Tibial artery (tissue), 4 donors: ENCODE measurements around the gene BANP.

Source experiments
- DNase-seq, 2 donors: peaks; one replicate each; pipeline ENCODE4 v3.0.0-alpha.2; 2019
- H3K27ac ChIP-seq, 2 donors: fragments of 200-600 bp; sonication (generic) in 1 of 2; 1 replicate in 1 of 2; 2 replicates in 1 of 2; pipeline ENCODE4 v1.5.1; 2018 to 2019; ENCODE audit warnings: mild to moderate bottlenecking in 1 of 2
- H3K27me3 ChIP-seq, 2 donors: fragments of 200-600 bp; sonication (generic) in 1 of 2; one replicate each; pipeline versions ENCODE4 v1.5.1 to v1.6.0; 2016 to 2019
- H3K36me3 ChIP-seq, 3 donors: fragments of 200-600 bp; sonication (generic) in 2 of 3; one replicate each; pipeline ENCODE4 v1.5.1; 2016 to 2019; ENCODE audit warnings: mild to moderate bottlenecking in 2 of 3
- H3K4me1 ChIP-seq, 4 donors: fragments of 200-600 bp; sonication (generic) in 2 of 4; 1 replicate in 3 of 4; 2 replicates in 1 of 4; pipeline ENCODE4 v1.5.1; 2016 to 2019
- H3K4me3 ChIP-seq, 2 donors: fragments of 200-600 bp; sonication (generic) in 1 of 2; 1 replicate in 1 of 2; 2 replicates in 1 of 2; pipeline ENCODE4 v1.5.1; 2018 to 2019; ENCODE audit warnings: mild to moderate bottlenecking in 2 of 2
- H3K9me3 ChIP-seq, 3 donors: fragments of 200-600 bp; sonication (generic) in 1 of 3; one replicate each; pipeline ENCODE4 v1.5.1; 2016 to 2019
- CTCF ChIP-seq, 2 experiments: fragments of 200-600 bp in 1 of 2; fragments of 450-650 bp in 1 of 2; IDR thresholded peaks; one replicate each; pipeline ENCODE4 v1.5.1; 2017 to 2019; ENCODE audit warnings: antibody characterized with exemption in 2 of 2, mild to moderate bottlenecking in 1 of 2, moderate library complexity in 1 of 2
- intact Hi-C: fragments of 100-400 bp; cut with DNase I; formaldehyde crosslinking; loops from one replicate; pipeline ENCODE4 v1.15.0; 2023; ENCODE audit warnings: low total_unique reads

Gene BANP

DNA sequence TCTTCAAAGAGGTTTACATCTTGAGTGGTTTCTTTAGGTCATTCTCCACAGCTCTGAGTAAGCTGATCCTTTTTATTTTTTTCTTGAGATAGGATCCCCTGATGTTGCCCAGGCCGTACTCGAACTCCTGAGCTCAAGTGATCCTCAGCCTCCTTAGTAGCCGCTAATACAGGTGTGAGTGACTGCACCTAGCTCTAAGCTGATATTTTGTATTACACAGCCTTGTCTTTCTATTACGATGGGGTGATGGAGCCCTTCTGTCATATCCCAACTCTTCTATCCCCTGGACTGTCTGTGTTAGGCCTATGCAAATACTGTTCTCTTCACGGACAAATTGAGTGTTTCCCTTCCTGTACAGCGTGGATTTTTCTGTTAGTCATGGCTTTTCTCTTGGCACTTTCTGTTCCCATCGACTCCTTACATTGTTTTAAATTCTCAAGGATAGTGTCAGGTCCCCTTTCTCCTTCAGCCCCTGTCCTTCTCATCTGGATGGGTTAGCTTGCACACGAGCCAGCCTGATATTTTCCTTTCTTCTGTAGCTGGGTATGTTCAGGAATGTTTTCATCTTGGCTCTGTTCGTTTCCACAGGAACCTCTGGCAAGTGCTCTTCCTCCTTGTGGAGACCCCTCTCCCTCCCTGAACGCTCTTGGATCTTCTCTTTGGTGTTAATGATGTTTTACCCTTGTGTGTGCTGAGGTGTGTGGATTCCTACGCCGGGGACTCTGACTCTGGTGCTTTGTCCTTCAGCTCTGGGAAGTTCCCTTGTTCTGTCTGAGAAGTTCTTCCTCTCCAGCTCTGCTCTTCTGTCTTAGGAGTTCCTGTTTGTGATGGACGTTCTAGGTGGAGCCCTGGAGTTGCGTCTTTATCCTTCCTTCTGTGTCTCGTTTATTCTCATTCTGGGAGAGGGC lies 2.3 kb downstream of the BANP start:
- H3K27ac ChIP-seq: peak overlapping the region in 1 of 2 donors; percentile 10
- H3K4me3 ChIP-seq: no peak overlapping the region
- peaks cover 0 to 47% (median 27%) of the 10 kb centered on the region in 4 donors for H3K4me1 ChIP-seq
- H3K27me3 ChIP-seq: no peaks in the 10 kb centered on the region
- H3K36me3 ChIP-seq: peaks cover 0 to 14% (median 0%) of the 10 kb centered on the region in 3 donors
- TF ChIP-seq CTCF (IDR thresholded peaks at IDR 0.05): no peak
- no peak for DNase-seq
- H3K9me3 ChIP-seq: no peaks in the 10 kb centered on the region
- intact Hi-C loops: no loop called here

GRCh38 chr16:87954361-87954760 lies 3.1 kb downstream of the BANP start:
- no peaks in the 10 kb centered on the region for H3K9me3 ChIP-seq
- no peaks in the 10 kb centered on the region for H3K27me3 ChIP-seq
- H3K4me1 ChIP-seq: peaks cover 0 to 47% (median 27%) of the 10 kb centered on the region in 4 donors
- no peak overlapping the region for H3K4me3 ChIP-seq
- peak overlapping the region in 1 of 2 donors; percentile 9 for H3K27ac ChIP-seq
- DNase-seq: peak in 1 of 2 donors; percentile 43
- intact Hi-C loops: no loop called here
- peaks cover 0 to 14% (median 0%) of the 10 kb centered on the region in 3 donors for H3K36me3 ChIP-seq
- TF ChIP-seq CTCF (IDR thresholded peaks at IDR 0.05): no peak

DNA sequence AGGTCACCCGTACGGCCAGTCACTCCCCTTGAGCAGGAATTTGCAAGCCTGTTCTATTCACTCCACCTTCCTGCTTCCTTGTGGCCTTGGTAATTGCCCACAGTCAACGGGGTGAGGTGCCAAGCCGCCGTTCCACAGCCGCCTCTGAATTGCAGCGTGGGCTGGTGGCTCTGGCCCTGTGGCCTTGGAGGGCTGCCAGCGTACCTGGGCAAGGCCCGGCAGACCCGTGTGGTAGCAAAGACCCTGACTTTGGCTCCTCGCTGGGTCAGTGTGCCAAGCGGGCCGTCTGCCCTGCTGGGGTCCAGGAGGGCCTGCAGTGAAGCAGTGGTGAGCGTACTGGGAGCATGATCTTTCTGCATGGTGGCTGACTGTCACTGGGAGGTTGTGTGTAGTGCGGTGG lies 3.6 kb downstream of the BANP start:
- H3K36me3 ChIP-seq: peaks cover 0 to 14% (median 0%) of the 10 kb centered on the region in 3 donors
- no peak overlapping the region for H3K4me3 ChIP-seq
- intact Hi-C loops: loop anchor here (5.0 kb wide), 1 partner anchor 617 kb away; the partner anchor contains the start of gene ZC3H18
- TF ChIP-seq CTCF (IDR thresholded peaks at IDR 0.05): no peak
- H3K27ac ChIP-seq: no peak overlapping the region
- DNase-seq: no peak
- peaks cover 0 to 47% (median 27%) of the 10 kb centered on the region in 4 donors for H3K4me1 ChIP-seq
- no peaks in the 10 kb centered on the region for H3K9me3 ChIP-seq
- no peaks in the 10 kb centered on the region for H3K27me3 ChIP-seq

- peak overlapping the region in 1 of 2 donors; percentile 5 for H3K27ac ChIP-seq
- no peak overlapping the region for H3K4me3 ChIP-seq
- no peaks in the 10 kb centered on the region for H3K27me3 ChIP-seq
- peaks cover 0 to 47% (median 24%) of the 10 kb centered on the region in 4 donors for H3K4me1 ChIP-seq
- DNase-seq: no peak
- H3K9me3 ChIP-seq: no peaks in the 10 kb centered on the region
- TF ChIP-seq CTCF (IDR thresholded peaks at IDR 0.05): no peak
- H3K36me3 ChIP-seq: peaks cover 0 to 14% (median 0%) of the 10 kb centered on the region in 3 donors
- intact Hi-C loops: loop anchor here (5.0 kb wide), 1 partner anchor 617 kb away; the partner anchor contains the start of gene ZC3H18
Observed at GRCh38 chr16:87955302-87956097, 4.3 kb downstream of the BANP start.

DNA sequence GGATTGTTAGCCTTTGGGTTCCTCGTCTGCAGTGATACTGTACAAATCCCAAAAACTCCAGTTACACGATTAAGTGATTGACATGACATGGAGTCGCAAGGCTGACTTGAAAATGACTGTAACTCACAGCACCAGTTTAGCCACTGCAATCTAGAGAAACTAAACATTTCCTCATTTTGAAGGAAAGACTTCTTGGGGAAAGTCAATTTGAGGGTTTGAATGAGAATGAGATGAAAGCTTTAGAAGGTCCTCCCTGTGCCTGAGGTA lies 4.8 kb downstream of the BANP start:
- Histone ChIP-seq H3K27ac (no peak overlapping the region), H3K4me1 (peaks cover 0 to 47% (median 24%) of the 10 kb centered on the region in 4 donors), H3K27me3 (no peaks in the 10 kb centered on the region), H3K9me3 (no peaks in the 10 kb centered on the region), H3K36me3 (peaks cover 0 to 14% (median 0%) of the 10 kb centered on the region in 3 donors), H3K4me3 (no peak overlapping the region)
- DNase-seq: no peak
- TF ChIP-seq CTCF (IDR thresholded peaks at IDR 0.05): no peak
- intact Hi-C loops: loop anchor here (5.0 kb wide), 1 partner anchor 616 kb away; the partner anchor contains the start of gene ZC3H18
